NCI-H82 treated with DMSO at 0.1 percent for 48 hours (cell line): Measurements from ENCODE around the gene C11orf65.
"Not testable (repeated sequence)": the region's sequence is repeated elsewhere in the genome, so short reads cannot be mapped to it uniquely, and the experiment has no call there.

Experiments used
- DNase-seq: peaks from one replicate; lab custom pipeline; 2025; ENCODE audit not compliant: unreplicated experiment; lab: John Stamatoyannopoulos, UW

C11orf65 gene

GRCh38 chr11:108373505-108373904, 93.8 kb downstream of the C11orf65 start:
- DNase-seq = not testable (repeated sequence)

GRCh38 chr11:108370990-108371389, 96.3 kb downstream of the C11orf65 start:
- no peak for DNase-seq

- no peak for DNase-seq
These were observed 97.0 kb downstream of the C11orf65 start for GRCh38 chr11:108370315-108370714.

- DNase-seq = no peak
These were observed 98.3 kb downstream of the C11orf65 start for GRCh38 chr11:108369064-108369463.

- no peak for DNase-seq
These were observed 99.2 kb downstream of the C11orf65 start for GRCh38 chr11:108368134-108368533.

- DNase-seq = no peak
These were observed 103.2 kb downstream of the C11orf65 start for GRCh38 chr11:108364159-108364558.

- no peak for DNase-seq
These were observed 115.9 kb downstream of the C11orf65 start for GRCh38 chr11:108351468-108351867.

- DNase-seq = no peak
These were observed 120.9 kb downstream of the C11orf65 start for GRCh38 chr11:108346451-108346850.

- no peak for DNase-seq
These were observed 121.6 kb downstream of the C11orf65 start for GRCh38 chr11:108345767-108346166.

- no peak for DNase-seq
These were observed 123.6 kb downstream of the C11orf65 start for GRCh38 chr11:108343714-108344113.

- DNase-seq = no peak
These were observed 125.7 kb downstream of the C11orf65 start for GRCh38 chr11:108341654-108342053.

- DNase-seq = no peak
These were observed 126.4 kb downstream of the C11orf65 start for GRCh38 chr11:108340973-108341372.

- no peak for DNase-seq
These were observed 128.6 kb downstream of the C11orf65 start for GRCh38 chr11:108338750-108339149.

- DNase-seq = no peak
These were observed 133.9 kb downstream of the C11orf65 start for GRCh38 chr11:108333403-108333899.
